ENCODE results near the gene FRMD4A.
A peak's percentile ranks its signal among the peaks of the same experiment; 100 is the strongest.
"Not testable (repeated sequence)": the region's sequence is repeated elsewhere in the genome, so short reads cannot be mapped to it uniquely, and the experiment has no call there.

FRMD4A gene

GRCh38 chr10:13721486-13721885, 609.2 kb downstream of the FRMD4A start:
- DNase-seq, result no peak
- Histone ChIP-seq H3K4me3 (ENCODE audit: insufficient read depth, low read depth, low read length, poor library complexity, severe bottlenecking) (no peak overlapping the region), H3K9me3 (ENCODE audit: control insufficient read depth, low read length) (no peaks in the 10 kb centered on the region), H3K4me1 (ENCODE audit: control insufficient read depth, insufficient read depth, low read length, poor library complexity, severe bottlenecking) (peaks cover 9% of the 10 kb centered on the region), H3K27me3 (replicated peaks; ENCODE audit: control insufficient read depth, insufficient read depth, low read length, poor library complexity, severe bottlenecking) (no peaks in the 10 kb centered on the region), H3K36me3 (ENCODE audit: control insufficient read depth, insufficient read depth, low read length) (no peaks in the 10 kb centered on the region), H3K27ac (ENCODE audit: insufficient read depth, low read length, poor library complexity, severe bottlenecking) (no peak overlapping the region)

- Histone ChIP-seq H3K4me1 (ENCODE audit: control insufficient read depth, insufficient read depth, low read length, poor library complexity, severe bottlenecking) (peaks cover 9% of the 10 kb centered on the region), H3K4me3 (ENCODE audit: insufficient read depth, low read depth, low read length, poor library complexity, severe bottlenecking) (no peak overlapping the region), H3K9me3 (ENCODE audit: control insufficient read depth, low read length) (no peaks in the 10 kb centered on the region), H3K27ac (ENCODE audit: insufficient read depth, low read length, poor library complexity, severe bottlenecking) (no peak overlapping the region), H3K36me3 (ENCODE audit: control insufficient read depth, insufficient read depth, low read length) (no peaks in the 10 kb centered on the region), H3K27me3 (replicated peaks; ENCODE audit: control insufficient read depth, insufficient read depth, low read length, poor library complexity, severe bottlenecking) (no peaks in the 10 kb centered on the region)
- DNase-seq, result no peak
These were observed 610.0 kb downstream of the FRMD4A start for GRCh38 chr10:13720699-13721098.

- peaks cover 9% of the 10 kb centered on the region for H3K4me1 ChIP-seq (ENCODE audit: control insufficient read depth, insufficient read depth, low read length, poor library complexity, severe bottlenecking)
- H3K36me3 ChIP-seq (ENCODE audit: control insufficient read depth, insufficient read depth, low read length), result no peaks in the 10 kb centered on the region
- H3K9me3 ChIP-seq (ENCODE audit: control insufficient read depth, low read length), result no peaks in the 10 kb centered on the region
- no peaks in the 10 kb centered on the region for H3K27me3 ChIP-seq (replicated peaks; ENCODE audit: control insufficient read depth, insufficient read depth, low read length, poor library complexity, severe bottlenecking)
- H3K27ac ChIP-seq (ENCODE audit: insufficient read depth, low read length, poor library complexity, severe bottlenecking), result no peak overlapping the region
- no peak overlapping the region for H3K4me3 ChIP-seq (ENCODE audit: insufficient read depth, low read depth, low read length, poor library complexity, severe bottlenecking)
- DNase-seq, result no peak
These were observed 611.3 kb downstream of the FRMD4A start for GRCh38 chr10:13719425-13719824.

- Histone ChIP-seq H3K9me3 (ENCODE audit: control insufficient read depth, low read length) (no peaks in the 10 kb centered on the region), H3K27me3 (replicated peaks; ENCODE audit: control insufficient read depth, insufficient read depth, low read length, poor library complexity, severe bottlenecking) (no peaks in the 10 kb centered on the region), H3K4me1 (ENCODE audit: control insufficient read depth, insufficient read depth, low read length, poor library complexity, severe bottlenecking) (peaks cover 9% of the 10 kb centered on the region), H3K4me3 (ENCODE audit: insufficient read depth, low read depth, low read length, poor library complexity, severe bottlenecking) (no peak overlapping the region), H3K27ac (ENCODE audit: insufficient read depth, low read length, poor library complexity, severe bottlenecking) (no peak overlapping the region), H3K36me3 (ENCODE audit: control insufficient read depth, insufficient read depth, low read length) (no peaks in the 10 kb centered on the region)
- no peak for DNase-seq
These were observed 611.9 kb downstream of the FRMD4A start for GRCh38 chr10:13718820-13719219.

GRCh38 chr10:13717936-13718772, 612.6 kb downstream of the FRMD4A start:
- H3K4me3 ChIP-seq (ENCODE audit: insufficient read depth, low read depth, low read length, poor library complexity, severe bottlenecking), result peak overlapping the region; percentile 22
- peaks cover 9% of the 10 kb centered on the region for H3K4me1 ChIP-seq (ENCODE audit: control insufficient read depth, insufficient read depth, low read length, poor library complexity, severe bottlenecking)
- no peak overlapping the region for H3K27ac ChIP-seq (ENCODE audit: insufficient read depth, low read length, poor library complexity, severe bottlenecking)
- H3K36me3 ChIP-seq (ENCODE audit: control insufficient read depth, insufficient read depth, low read length), result no peaks in the 10 kb centered on the region
- H3K27me3 ChIP-seq (replicated peaks; ENCODE audit: control insufficient read depth, insufficient read depth, low read length, poor library complexity, severe bottlenecking), result no peaks in the 10 kb centered on the region
- no peaks in the 10 kb centered on the region for H3K9me3 ChIP-seq (ENCODE audit: control insufficient read depth, low read length)
- no peak for DNase-seq

GRCh38 chr10:13717571-13717935, 613.2 kb downstream of the FRMD4A start:
- Histone ChIP-seq H3K9me3 (ENCODE audit: control insufficient read depth, low read length) (no peaks in the 10 kb centered on the region), H3K27me3 (replicated peaks; ENCODE audit: control insufficient read depth, insufficient read depth, low read length, poor library complexity, severe bottlenecking) (no peaks in the 10 kb centered on the region), H3K27ac (ENCODE audit: insufficient read depth, low read length, poor library complexity, severe bottlenecking) (no peak overlapping the region), H3K4me3 (ENCODE audit: insufficient read depth, low read depth, low read length, poor library complexity, severe bottlenecking) (no peak overlapping the region), H3K4me1 (ENCODE audit: control insufficient read depth, insufficient read depth, low read length, poor library complexity, severe bottlenecking) (peaks cover 9% of the 10 kb centered on the region), H3K36me3 (ENCODE audit: control insufficient read depth, insufficient read depth, low read length) (no peaks in the 10 kb centered on the region)
- DNase-seq, result no peak

- no peaks in the 10 kb centered on the region for H3K27me3 ChIP-seq (replicated peaks; ENCODE audit: control insufficient read depth, insufficient read depth, low read length, poor library complexity, severe bottlenecking)
- no peaks in the 10 kb centered on the region for H3K9me3 ChIP-seq (ENCODE audit: control insufficient read depth, low read length)
- H3K27ac ChIP-seq (ENCODE audit: insufficient read depth, low read length, poor library complexity, severe bottlenecking), result no peak overlapping the region
- no peak overlapping the region for H3K4me3 ChIP-seq (ENCODE audit: insufficient read depth, low read depth, low read length, poor library complexity, severe bottlenecking)
- peaks cover 9% of the 10 kb centered on the region for H3K4me1 ChIP-seq (ENCODE audit: control insufficient read depth, insufficient read depth, low read length, poor library complexity, severe bottlenecking)
- no peak for DNase-seq
- H3K36me3 ChIP-seq (ENCODE audit: control insufficient read depth, insufficient read depth, low read length), result no peaks in the 10 kb centered on the region
These were observed 614.3 kb downstream of the FRMD4A start for GRCh38 chr10:13716081-13717071.

GRCh38 chr10:13715596-13715995, 615.1 kb downstream of the FRMD4A start:
- not testable (repeated sequence) for H3K9me3 ChIP-seq (ENCODE audit: control insufficient read depth, low read length); H3K4me1 ChIP-seq (ENCODE audit: control insufficient read depth, insufficient read depth, low read length, poor library complexity, severe bottlenecking); H3K27ac ChIP-seq (ENCODE audit: insufficient read depth, low read length, poor library complexity, severe bottlenecking); H3K4me3 ChIP-seq (ENCODE audit: insufficient read depth, low read depth, low read length, poor library complexity, severe bottlenecking); H3K36me3 ChIP-seq (ENCODE audit: control insufficient read depth, insufficient read depth, low read length); DNase-seq; H3K27me3 ChIP-seq (replicated peaks; ENCODE audit: control insufficient read depth, insufficient read depth, low read length, poor library complexity, severe bottlenecking)

GRCh38 chr10:13715100-13715499, 615.6 kb downstream of the FRMD4A start:
- H3K4me3 ChIP-seq (ENCODE audit: insufficient read depth, low read depth, low read length, poor library complexity, severe bottlenecking), result no peak overlapping the region
- H3K9me3 ChIP-seq (ENCODE audit: control insufficient read depth, low read length), result no peaks in the 10 kb centered on the region
- no peak for DNase-seq
- H3K27me3 ChIP-seq (replicated peaks; ENCODE audit: control insufficient read depth, insufficient read depth, low read length, poor library complexity, severe bottlenecking), result no peaks in the 10 kb centered on the region
- no peak overlapping the region for H3K27ac ChIP-seq (ENCODE audit: insufficient read depth, low read length, poor library complexity, severe bottlenecking)
- H3K36me3 ChIP-seq (ENCODE audit: control insufficient read depth, insufficient read depth, low read length), result no peaks in the 10 kb centered on the region
- peaks cover 9% of the 10 kb centered on the region for H3K4me1 ChIP-seq (ENCODE audit: control insufficient read depth, insufficient read depth, low read length, poor library complexity, severe bottlenecking)

Data from effector memory CD4-positive, alpha-beta T cell (primary cell).